Stimulated activated CD4-positive, alpha-beta T cell treated with anti-CD3 and anti-CD28 coated beads, Interleukin-12 subunit alpha, Interleukin-12 subunit beta, amount 100 ng/mL, for 48 hours (primary cell): ENCODE results near the gene OR2B2.

ENCODE experiments used
- DNase-seq, 3 donors: peaks; one replicate each; pipeline ENCODE4 v3.0.0-alpha.2; 2020; ENCODE audit warnings: low read depth in 2 of 3, low spot score in 1 of 3

Gene OR2B2

GRCh38 chr6:27893836-27894807 is 18.1 kb downstream of the OR2B2 start:
- peak; percentile 70 to 75 (median 72) for DNase-seq

DNA sequence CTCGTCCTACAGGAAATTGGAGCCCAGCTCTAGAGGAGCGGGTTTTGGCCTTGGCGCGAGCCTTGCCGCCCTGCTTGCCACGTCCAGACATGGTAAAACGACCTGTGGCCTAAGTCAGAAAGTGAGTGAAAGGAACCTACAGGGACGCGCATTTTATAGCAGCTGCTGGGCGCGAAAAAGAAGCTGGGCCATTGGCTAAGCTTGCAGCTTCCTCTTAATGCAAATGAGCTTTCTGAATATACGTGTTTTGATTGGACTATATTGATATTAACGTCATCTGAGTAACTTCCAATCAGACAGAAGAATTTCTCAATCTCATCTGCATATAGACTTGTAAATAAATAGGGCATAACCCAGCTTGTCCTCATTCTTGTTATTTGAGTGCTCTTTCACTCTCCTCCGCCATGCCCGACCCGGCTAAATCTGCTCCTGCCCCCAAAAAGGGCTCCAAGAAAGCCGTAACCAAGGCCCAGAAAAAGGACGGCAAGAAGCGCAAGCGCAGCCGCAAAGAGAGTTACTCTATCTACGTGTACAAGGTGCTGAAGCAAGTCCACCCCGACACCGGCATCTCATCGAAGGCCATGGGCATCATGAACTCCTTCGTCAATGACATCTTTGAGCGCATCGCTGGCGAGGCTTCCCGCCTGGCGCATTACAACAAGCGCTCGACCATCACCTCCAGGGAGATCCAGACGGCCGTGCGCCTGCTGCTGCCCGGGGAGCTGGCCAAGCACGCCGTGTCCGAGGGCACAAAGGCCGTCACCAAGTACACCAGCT is 18.9 kb downstream of the OR2B2 start:
- DNase-seq: peak; percentile 79 to 91 (median 88)

- DNase-seq: no peak
Measured at GRCh38 chr6:27892649-27893058, 19.5 kb downstream of the OR2B2 start.

GRCh38 chr6:27891320-27891875 is 20.8 kb downstream of the OR2B2 start:
- no peak for DNase-seq

DNA sequence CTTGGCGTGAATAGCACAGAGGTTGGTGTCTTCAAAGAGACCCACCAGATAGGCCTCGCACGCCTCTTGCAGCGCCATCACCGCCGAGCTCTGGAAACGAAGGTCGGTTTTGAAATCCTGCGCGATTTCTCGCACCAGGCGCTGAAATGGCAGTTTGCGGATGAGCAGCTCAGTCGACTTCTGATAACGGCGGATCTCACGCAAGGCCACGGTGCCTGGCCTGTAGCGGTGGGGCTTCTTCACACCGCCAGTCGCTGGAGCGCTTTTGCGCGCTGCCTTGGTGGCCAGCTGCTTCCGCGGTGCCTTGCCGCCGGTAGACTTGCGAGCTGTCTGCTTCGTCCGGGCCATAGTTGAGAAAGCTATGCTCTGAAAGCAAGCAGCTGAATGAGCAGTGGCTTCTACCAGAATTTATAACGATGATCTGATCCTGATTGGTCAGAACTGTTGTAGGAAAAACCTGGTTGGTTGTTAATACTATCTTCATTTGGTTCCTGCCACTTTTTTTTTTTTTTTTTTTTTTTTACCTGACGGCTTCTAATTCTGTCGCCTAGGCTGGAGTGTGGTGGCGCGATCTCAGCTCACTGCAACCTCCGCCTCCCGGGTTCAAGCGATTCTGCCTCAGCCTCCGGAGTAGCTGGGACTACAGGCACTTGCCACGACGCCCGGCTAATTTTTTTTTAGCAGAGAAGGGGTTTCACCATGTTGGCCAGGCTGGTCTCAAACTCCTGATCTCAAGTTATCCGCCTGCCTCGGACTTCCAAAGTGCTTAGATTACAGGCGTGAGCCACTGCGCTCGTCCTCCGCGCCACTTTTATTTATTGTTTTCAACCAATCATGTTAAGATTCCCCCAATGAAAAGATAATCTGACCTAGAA is 21.5 kb downstream of the OR2B2 start:
- peak; percentile 69 to 76 (median 70) for DNase-seq

DNA sequence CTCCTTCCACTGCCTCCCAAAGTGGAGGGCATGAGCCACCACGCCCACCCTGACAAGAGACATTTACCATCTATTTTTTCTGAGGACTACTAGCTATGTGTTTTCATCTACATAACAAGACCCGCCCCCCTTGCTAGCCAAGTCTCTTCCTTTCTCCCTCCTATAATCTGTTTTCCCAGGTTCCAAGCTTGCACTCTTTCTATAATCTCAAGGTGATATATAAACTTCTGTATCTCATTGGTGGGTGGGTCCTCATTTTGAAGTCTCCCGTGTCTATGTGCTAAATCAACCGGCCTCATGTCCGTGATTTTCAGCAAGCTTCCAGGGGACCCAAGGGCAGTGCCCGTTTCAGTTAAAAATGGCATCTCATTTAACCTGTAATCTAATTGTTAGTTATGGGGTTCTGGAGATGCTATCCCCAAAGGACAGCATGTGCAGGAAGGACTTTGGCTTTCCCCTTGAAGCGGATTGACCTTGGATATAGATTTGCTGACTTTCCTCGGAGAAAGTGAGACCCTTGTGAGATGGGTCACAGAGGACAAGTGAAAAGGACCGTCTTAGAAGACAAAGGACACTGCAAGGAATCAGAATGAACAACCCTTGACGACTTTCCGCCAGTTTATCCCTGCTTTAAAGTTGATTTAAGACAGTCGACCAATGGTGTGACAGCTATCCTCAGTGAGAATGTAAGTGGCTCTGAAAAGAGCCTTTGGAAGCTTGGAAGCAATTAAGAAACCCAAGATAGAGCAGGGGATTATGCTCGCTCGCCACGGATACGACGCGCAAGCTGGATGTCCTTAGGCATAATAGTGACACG is 22.4 kb downstream of the OR2B2 start:
- no peak for DNase-seq

GRCh38 chr6:27889275-27889627 is 22.9 kb downstream of the OR2B2 start:
- DNase-seq: no peak

GRCh38 chr6:27888566-27888965 is 23.6 kb downstream of the OR2B2 start:
- no peak for DNase-seq

- DNase-seq: no peak
Measured at GRCh38 chr6:27886073-27886472, 26.1 kb downstream of the OR2B2 start.

GRCh38 chr6:27883136-27883535 is 29.1 kb downstream of the OR2B2 start:
- no peak for DNase-seq

DNA sequence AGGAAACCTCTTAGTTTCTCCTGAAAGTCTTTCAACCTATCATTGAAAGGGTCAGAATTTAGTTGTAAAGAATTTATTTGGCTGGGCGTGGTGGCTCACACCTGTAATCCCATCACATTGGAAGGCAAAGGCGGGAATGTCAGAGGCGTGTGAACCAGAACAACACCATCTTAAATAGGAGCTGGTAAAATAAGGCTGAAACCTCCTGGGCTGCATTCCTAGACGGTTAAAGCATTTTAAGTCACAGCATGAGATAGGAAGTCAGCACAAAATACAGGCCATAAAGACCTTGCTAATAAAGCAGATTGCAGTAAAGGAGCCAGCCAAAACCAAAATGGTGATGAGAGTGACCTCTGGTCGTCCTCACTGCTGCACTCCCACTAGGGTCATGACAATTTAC is 29.6 kb downstream of the OR2B2 start:
- no peak for DNase-seq

GRCh38 chr6:27879837-27880236 is 32.4 kb downstream of the OR2B2 start:
- no peak for DNase-seq

DNA sequence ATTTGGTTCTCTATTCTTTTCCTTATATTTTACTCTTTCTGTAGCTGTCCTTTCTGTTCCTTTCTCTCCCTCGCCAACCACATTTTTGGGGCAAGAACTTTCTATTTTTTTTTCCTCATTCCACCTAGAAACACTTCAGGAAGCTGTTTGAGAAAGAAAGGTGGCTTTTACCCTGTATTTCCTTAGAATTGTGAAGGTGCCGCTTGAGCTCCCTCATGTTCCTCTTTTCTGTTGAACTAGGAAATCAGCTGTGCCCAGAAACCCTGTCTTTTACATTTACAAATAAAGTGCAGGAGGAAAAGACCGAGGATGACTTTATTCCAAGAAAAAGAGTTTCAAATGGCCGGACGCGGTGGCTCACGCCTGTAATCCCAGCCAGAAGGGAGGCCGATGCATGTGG is 38.2 kb downstream of the OR2B2 start:
- DNase-seq: no peak

DNA sequence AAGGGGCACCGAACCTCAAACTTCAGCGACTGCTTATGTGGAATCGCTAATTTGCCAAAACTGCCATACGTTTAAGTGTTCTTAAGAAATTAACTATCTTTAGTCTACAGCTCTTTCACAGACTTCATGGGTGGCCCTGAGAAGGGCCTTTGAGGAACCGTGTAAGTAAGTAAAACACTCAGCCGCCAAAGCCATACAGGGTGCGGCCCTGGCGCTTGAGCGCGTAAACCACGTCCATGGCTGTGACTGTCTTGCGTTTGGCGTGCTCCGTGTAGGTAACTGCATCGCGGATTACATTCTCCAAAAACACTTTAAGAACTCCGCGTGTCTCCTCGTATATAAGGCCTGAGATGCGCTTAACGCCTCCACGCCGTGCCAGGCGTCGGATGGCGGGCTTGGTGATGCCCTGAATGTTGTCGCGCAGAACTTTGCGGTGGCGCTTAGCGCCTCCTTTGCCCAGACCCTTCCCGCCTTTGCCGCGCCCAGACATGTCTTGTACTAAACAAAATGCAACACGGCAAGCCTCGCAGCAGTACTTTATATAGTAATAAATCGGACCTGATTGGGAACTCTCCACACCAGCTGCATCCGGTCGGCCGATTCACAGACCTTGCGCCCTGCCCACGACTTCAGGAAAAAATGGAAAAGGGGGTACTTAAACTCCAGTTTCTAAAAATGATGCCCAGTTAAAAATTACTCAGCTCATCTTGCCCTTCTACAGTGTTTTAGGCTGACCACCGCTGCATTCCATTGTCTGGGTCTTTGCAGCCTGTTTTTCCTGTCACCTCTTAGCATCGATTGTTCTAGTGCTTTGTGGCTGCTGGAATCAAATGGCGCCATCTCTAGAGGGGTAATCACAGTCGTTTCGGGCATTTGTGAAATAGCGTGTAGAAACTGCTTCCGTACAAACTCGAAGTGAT is 38.9 kb downstream of the OR2B2 start:
- DNase-seq: peak; percentile 60 to 75 (median 69)

DNA sequence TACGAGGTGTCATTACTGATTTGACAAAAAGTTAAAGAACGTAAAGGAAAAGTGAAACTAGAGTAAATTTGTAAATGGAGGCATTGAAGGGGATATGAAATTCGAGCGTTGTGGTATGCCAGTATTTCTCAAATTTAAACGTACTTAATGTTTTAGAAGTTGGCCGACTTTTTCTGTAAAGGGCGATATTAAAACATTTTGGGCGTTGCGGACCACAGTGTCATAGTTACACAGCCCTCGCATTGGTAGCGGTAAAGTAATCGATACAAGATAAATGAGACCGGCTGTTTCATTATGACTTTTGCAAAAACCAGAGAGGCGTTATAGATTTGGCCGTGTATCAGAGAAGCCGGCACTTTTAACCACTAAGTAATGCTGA is 39.6 kb downstream of the OR2B2 start:
- DNase-seq: no peak

DNA sequence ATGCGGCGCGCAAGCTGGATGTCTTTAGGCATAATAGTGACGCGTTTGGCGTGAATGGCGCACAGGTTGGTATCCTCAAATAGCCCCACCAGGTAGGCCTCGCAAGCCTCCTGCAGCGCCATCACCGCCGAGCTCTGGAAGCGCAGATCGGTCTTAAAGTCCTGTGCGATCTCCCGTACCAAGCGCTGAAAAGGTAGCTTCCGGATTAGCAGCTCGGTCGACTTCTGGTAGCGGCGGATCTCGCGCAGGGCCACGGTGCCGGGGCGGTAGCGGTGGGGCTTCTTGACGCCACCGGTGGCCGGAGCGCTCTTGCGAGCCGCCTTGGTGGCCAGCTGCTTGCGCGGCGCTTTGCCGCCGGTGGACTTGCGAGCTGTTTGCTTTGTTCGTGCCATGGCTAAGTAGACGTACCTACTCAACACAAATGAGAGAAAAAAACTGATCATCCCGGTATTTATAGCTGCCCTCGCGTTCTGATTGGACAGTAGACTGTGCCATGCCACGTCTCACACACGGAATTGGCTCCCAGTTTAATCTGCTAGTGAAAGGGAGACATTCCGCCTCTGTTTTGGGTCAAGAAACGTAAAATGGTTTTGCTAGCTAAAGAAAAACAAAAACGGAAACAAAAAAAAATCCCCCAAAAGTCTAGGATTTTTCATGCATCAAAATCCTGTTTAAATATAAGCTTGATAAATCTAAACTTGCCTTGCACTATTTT is 40.1 kb downstream of the OR2B2 start:
- DNase-seq: peak; percentile 62 to 90 (median 70)

DNA sequence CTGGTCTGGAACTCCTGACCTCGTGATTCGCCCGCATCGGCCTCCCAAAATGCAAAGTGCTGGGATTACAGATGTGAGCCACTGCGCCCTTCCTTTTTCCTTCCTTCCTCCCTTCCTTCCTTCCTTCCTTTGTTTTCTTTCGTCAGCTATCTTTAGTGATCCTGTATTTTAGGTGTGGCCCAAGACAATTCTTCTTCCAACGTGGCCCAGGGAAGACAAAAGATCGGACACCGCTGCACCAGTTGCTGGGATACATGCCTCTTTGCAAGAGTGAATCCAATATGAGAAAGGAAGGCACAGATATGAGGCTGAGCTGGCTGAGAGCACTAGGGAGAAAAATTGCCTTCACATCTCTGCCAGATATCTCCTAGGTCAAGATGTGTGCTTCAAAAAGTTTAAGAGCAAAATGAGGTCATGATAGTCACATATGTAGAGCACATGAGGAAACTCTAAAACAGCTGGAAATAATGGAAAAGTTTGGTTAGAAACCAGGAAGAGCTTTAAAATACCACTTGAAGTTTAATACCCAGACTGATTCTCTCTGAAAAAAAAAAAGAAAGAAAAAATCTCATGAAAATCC is 41.8 kb downstream of the OR2B2 start:
- no peak for DNase-seq

- DNase-seq: no peak
Measured at GRCh38 chr6:27868311-27868710, 43.9 kb downstream of the OR2B2 start.
